NB4 (cell line): ENCODE results near the gene MYO9B.

Experiments used
- MYC ChIP-seq: IDR thresholded peaks from 2 replicates; pipeline ENCODE4 v1.6.1; 2011; ENCODE audit warnings: low read depth, low read length
- POLR2A ChIP-seq: IDR thresholded peaks from 2 replicates; pipeline ENCODE4 v1.6.1; 2011; ENCODE audit warnings: mild to moderate bottlenecking; ENCODE audit not compliant: insufficient read length; ENCODE audit errors: extremely low read depth
- TF ChIP-seq, protein P1 (sequence below): IDR thresholded peaks from one replicate; pipeline ENCODE4 v1.5.1; 2012; ENCODE audit warnings: low read depth, low read length

- TF ChIP-seq, protein P1, sequence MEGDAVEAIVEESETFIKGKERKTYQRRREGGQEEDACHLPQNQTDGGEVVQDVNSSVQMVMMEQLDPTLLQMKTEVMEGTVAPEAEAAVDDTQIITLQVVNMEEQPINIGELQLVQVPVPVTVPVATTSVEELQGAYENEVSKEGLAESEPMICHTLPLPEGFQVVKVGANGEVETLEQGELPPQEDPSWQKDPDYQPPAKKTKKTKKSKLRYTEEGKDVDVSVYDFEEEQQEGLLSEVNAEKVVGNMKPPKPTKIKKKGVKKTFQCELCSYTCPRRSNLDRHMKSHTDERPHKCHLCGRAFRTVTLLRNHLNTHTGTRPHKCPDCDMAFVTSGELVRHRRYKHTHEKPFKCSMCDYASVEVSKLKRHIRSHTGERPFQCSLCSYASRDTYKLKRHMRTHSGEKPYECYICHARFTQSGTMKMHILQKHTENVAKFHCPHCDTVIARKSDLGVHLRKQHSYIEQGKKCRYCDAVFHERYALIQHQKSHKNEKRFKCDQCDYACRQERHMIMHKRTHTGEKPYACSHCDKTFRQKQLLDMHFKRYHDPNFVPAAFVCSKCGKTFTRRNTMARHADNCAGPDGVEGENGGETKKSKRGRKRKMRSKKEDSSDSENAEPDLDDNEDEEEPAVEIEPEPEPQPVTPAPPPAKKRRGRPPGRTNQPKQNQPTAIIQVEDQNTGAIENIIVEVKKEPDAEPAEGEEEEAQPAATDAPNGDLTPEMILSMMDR, result no peak
- TF ChIP-seq POLR2A (no peak), MYC (no peak)
Observed at GRCh38 chr19:17113127-17113785, 37.7 kb downstream of the MYO9B start.
